Thymus (tissue), 11 donors: Measurements from ENCODE around the gene AIF1L. TPM values are rescaled to one million over a fixed set of nuclear protein-coding genes. Genes with fewer than 3 reads are reported as not detected.

ENCODE experiments used
- DNase-seq, 9 donors: peaks; one replicate each; pipeline ENCODE4 v3.0.0-alpha.2; 2013; ENCODE audit warnings: low spot score in 9 of 9, low read depth in 6 of 9, missing footprints in 1 of 9
- H3K27ac ChIP-seq, 2 donors: one replicate each; pipeline ENCODE4 v1.5.1; 2013; ENCODE audit warnings: control low read depth in 1 of 2, low read depth in 1 of 2, low read length in 1 of 2, mild to moderate bottlenecking in 1 of 2, moderate library complexity in 1 of 2
- H3K27me3 ChIP-seq, 2 donors: one replicate each; pipeline ENCODE4 v1.5.1; 2013; ENCODE audit warnings: low read length in 1 of 2; ENCODE audit not compliant: control insufficient read depth in 2 of 2, insufficient read depth in 1 of 2
- H3K36me3 ChIP-seq, 2 donors: one replicate each; pipeline ENCODE4 v1.5.1; 2013; ENCODE audit warnings: low read length in 1 of 2, mild to moderate bottlenecking in 1 of 2, moderate library complexity in 1 of 2; ENCODE audit not compliant: control insufficient read depth in 2 of 2, insufficient read depth in 2 of 2
- H3K4me1 ChIP-seq, 2 donors: one replicate each; pipeline ENCODE4 v1.5.1; 2013; ENCODE audit warnings: low read length in 2 of 2; ENCODE audit not compliant: control insufficient read depth in 2 of 2, insufficient read depth in 2 of 2
- H3K4me3 ChIP-seq, 2 donors: one replicate each; pipeline ENCODE4 v1.5.1; 2013; ENCODE audit warnings: low read length in 2 of 2, control low read depth in 1 of 2, mild to moderate bottlenecking in 1 of 2
- H3K9me3 ChIP-seq, 2 donors: one replicate each; pipeline ENCODE4 v1.5.1; 2013; ENCODE audit warnings: low read length in 1 of 2, mild to moderate bottlenecking in 1 of 2; ENCODE audit not compliant: control insufficient read depth in 2 of 2, insufficient read depth in 1 of 2
- WGBS: extraction: QIAGEN DNeasy Blood & Tissue Kit; methylation state at CpG from one replicate; pipeline ENCODE4 v1.1.7; 2013; 5-methylcytosine and 5-hydroxymethylcytosine counted together
- polyA plus RNA-seq: library from polyadenylated mRNA; stranded (reverse); fragments of 200-250 nt; gene quantifications from one replicate; pipeline ENCODE4 v1.2.3, GENCODE V29; 2013
- total RNA-seq: library from RNA; stranded (reverse); fragments of 120-200 nt; gene quantifications from one replicate; pipeline ENCODE4 v1.2.4, GENCODE V29; 2013
- donor health status: healthy.

AIF1L gene
- total and polyA plus RNA-seq, 2 donors = 2.5 to 4.4 TPM

DNA sequence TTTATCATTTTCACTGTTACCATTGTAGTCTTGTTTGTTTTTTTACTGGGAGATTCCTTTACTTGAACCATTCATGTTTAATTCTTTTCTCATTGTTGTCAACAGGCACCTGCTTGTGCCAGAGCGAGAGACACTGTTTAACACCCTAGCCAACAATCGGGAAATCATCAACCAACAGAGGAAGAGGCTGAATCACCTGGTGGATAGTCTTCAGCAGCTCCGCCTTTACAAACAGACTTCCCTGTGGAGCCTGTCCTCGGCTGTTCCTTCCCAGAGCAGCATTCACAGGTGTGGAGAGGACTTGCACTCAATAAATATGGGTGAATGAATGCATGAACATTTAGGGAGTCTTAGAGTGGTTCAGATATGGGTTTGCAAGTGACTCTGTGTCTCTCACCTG, 66.6 kb downstream of the AIF1L start:
- no peak overlapping the region for H3K27ac ChIP-seq
- H3K36me3 ChIP-seq = peaks cover 57 to 68% of the 10 kb centered on the region in 2 donors
- H3K4me1 ChIP-seq = peaks cover 3 to 4% of the 10 kb centered on the region in 2 donors
- no peak overlapping the region for H3K4me3 ChIP-seq
- 97% methylated on average over 4 of the region's 4 CpGs for WGBS
- no peaks in the 10 kb centered on the region for H3K27me3 ChIP-seq
- H3K9me3 ChIP-seq = no peaks in the 10 kb centered on the region
- no peak for DNase-seq

DNA sequence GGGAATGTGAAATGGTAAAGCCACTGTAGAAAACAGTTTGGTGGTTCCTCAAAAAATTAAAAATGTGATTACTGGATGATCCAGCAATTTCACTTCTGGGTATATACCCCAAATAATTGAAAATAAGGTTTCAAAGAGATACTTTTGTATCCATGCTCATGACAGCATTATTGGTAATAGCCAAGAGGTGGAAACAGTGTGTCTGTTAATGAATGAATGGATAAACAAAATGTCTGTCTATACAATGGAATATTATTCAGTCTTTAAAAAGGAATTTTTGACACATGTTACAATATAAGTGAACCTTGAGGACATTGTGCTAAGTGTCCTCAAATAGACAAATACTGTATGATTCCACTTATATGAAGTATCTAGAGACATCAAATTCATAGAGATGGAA, 69.2 kb downstream of the AIF1L start:
- H3K4me3 ChIP-seq = no peak overlapping the region
- peaks cover 14 to 20% of the 10 kb centered on the region in 2 donors for H3K4me1 ChIP-seq
- peaks cover 44 to 53% of the 10 kb centered on the region in 2 donors for H3K36me3 ChIP-seq
- DNase-seq = no peak
- H3K27me3 ChIP-seq = no peaks in the 10 kb centered on the region
- no peaks in the 10 kb centered on the region for H3K9me3 ChIP-seq
- peak overlapping the region in 1 of 2 donors; percentile 31 for H3K27ac ChIP-seq

DNA sequence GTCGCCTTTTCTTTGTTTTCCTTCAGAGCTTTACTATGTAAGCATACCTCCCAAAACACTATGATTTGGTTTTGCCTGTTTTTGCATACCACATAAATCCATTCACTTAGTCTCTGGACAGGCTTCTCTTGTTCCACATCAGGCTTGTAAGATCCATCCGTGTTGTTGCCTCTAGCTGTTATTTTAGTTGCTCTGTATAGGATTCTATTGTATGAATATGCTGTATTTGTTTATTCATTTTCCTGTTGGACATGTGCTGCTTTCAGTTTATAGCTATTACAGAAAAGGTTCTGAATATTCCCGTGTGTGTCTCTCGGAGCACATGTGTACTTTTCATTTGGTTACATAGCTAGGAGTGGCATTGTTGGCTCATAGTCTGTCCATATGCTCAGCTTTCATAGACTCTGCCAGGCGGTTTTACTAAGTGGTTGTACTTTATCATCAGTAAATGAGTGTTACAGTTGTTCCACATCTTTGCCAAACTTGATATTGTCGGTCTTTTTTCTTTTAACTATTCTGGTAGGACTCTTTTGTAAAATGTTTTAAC, 70.9 kb downstream of the AIF1L start:
- DNase-seq = no peak
- peaks cover 32 to 45% of the 10 kb centered on the region in 2 donors for H3K36me3 ChIP-seq
- H3K4me3 ChIP-seq = no peak overlapping the region
- H3K9me3 ChIP-seq = no peaks in the 10 kb centered on the region
- H3K27me3 ChIP-seq = no peaks in the 10 kb centered on the region
- 94% methylated on average over 6 of the region's 6 CpGs for WGBS
- H3K4me1 ChIP-seq = peaks cover 17 to 26% of the 10 kb centered on the region in 2 donors
- H3K27ac ChIP-seq = peak overlapping the region in 1 of 2 donors; percentile 3

DNA sequence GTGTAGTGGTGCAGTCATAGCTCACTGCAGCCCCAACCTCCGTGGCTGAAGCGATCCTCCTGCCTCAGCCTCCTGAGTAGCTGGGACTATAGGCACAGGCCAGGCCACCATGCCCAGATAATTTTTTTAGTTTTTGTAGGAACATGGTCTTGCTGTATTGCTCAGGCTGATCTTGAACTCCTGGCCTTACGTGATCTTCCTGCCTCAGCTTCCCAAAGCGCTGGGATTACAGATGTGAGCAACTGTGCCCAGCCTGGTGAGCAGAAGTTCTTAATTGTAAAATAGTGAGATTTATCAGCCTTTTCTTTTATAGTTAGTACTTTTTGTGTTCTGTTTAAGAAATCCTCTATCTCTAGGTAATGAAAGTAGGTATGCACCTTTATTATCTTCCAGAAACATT, 71.6 kb downstream of the AIF1L start:
- no peak for DNase-seq
- no peaks in the 10 kb centered on the region for H3K27me3 ChIP-seq
- peak overlapping the region in 1 of 2 donors; percentile 97 for H3K27ac ChIP-seq
- H3K36me3 ChIP-seq = peaks cover 29 to 38% of the 10 kb centered on the region in 2 donors
- H3K4me3 ChIP-seq = no peak overlapping the region
- WGBS = 97% methylated on average over 4 of the region's 4 CpGs
- peaks cover 17 to 26% of the 10 kb centered on the region in 2 donors for H3K4me1 ChIP-seq
- H3K9me3 ChIP-seq = no peaks in the 10 kb centered on the region

DNA sequence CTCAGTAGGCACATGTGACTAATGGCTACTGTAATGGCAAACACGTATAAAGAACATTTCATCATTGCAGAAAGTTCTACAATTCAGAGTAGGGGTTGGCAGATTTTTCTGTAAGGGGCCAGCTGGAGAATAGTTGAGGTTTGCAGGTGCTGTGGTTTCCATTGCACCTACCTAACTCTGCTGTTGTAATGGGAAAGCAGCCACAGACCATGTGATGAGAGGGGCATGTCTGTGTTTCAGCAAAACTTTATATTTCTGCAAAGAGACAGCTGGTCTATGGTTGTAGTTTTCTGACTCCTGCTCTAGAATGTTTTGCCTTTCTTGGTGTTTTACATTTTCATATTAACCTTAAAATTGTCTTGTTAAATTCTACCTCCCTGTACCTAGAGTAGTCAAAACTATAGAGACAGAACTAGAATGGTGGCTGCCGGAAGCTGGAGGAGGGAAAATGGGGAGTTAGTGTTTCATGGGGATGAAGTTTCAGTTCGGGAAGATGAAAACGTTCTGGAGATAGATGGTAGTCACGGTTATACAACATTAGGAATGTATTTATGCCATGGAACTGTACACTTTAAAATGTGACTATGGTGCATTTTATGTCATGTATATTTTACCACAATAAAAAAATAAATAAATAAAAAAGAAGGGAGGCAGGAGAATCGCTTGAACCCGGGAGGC, 73.4 kb downstream of the AIF1L start:
- H3K36me3 ChIP-seq = peaks cover 24 to 29% of the 10 kb centered on the region in 2 donors
- peak overlapping the region in 1 of 2 donors; percentile 27 for H3K4me3 ChIP-seq
- peaks cover 26 to 33% of the 10 kb centered on the region in 2 donors for H3K4me1 ChIP-seq
- peak; percentile 54 to 93 (median 75) for DNase-seq
- H3K27ac ChIP-seq = peak overlapping the region; percentile 78 to 97
- no peaks in the 10 kb centered on the region for H3K27me3 ChIP-seq
- 77% methylated on average over 7 of the region's 7 CpGs for WGBS
- no peaks in the 10 kb centered on the region for H3K9me3 ChIP-seq

Other genes with a start within 250 kb of the AIF1L start
- gene QRFP, start 199.7 kb upstream of the AIF1L start, total RNA-seq = 0.05 TPM
- gene QRFP, start 199.7 kb upstream of the AIF1L start, polyA plus RNA-seq = 0.21 TPM
- 0.09 TPM for gene FIBCD1, start 157.3 kb upstream of the AIF1L start, total RNA-seq
- gene FIBCD1, start 157.3 kb upstream of the AIF1L start, polyA plus RNA-seq = 0.05 TPM
- 0.61 TPM for gene LAMC3, start 87.4 kb upstream of the AIF1L start, total RNA-seq
- 2.6 TPM for gene LAMC3, start 87.4 kb upstream of the AIF1L start, polyA plus RNA-seq
- gene NUP214, start 29.1 kb downstream of the AIF1L start, total RNA-seq = 31.3 TPM
- gene NUP214, start 29.1 kb downstream of the AIF1L start, polyA plus RNA-seq = 35.0 TPM
- gene FAM78A, start 180.0 kb downstream of the AIF1L start, total RNA-seq = 19.6 TPM
- gene FAM78A, start 180.0 kb downstream of the AIF1L start, polyA plus RNA-seq = 28.2 TPM
- gene PLPP7, start 193.2 kb downstream of the AIF1L start, total RNA-seq = 0.52 TPM
- 0.96 TPM for gene PLPP7, start 193.2 kb downstream of the AIF1L start, polyA plus RNA-seq